Measurements from ENCODE around the gene KIF3C. TPM values are rescaled to one million over a fixed set of nuclear protein-coding genes. Genes with fewer than 3 reads are reported as not detected.

KIF3C gene
- total and polyA plus RNA-seq, 2 donors from 2014 or later, result 1.9 to 4.8 TPM

- no peak overlapping the region for H3K27ac ChIP-seq (ENCODE audit: low read depth in 2 of 2, low read length in 2 of 2)
- intact Hi-C loops (cut with DNase I), result no loop called here
- no peaks in the 10 kb centered on the region for H3K27me3 ChIP-seq (ENCODE audit: control insufficient read depth, insufficient read depth, low read length)
- peak in 1 of 5 donors; percentile 9 for DNase-seq
- H3K4me3 ChIP-seq (ENCODE audit: low read length in 3 of 3), result no peak overlapping the region
- no peaks in the 10 kb centered on the region for H3K9me3 ChIP-seq (ENCODE audit: control insufficient read depth in 2 of 3, insufficient read depth in 1 of 3, low read length in 3 of 3)
- TF ChIP-seq CTCF (IDR thresholded peaks at IDR 0.05; ENCODE audit: borderline replicate concordance, extremely low read depth, insufficient read depth), result no peak
- H3K4me1 ChIP-seq (ENCODE audit: control insufficient read depth in 2 of 3, insufficient read depth in 2 of 3, low read depth in 1 of 3, low read length in 3 of 3), result no peaks in the 10 kb centered on the region
- H3K36me3 ChIP-seq (ENCODE audit: control insufficient read depth in 2 of 3, insufficient read depth in 3 of 3, low read length in 3 of 3), result no peaks in the 10 kb centered on the region
- FAIRE-seq, result no peak
- H3K9ac ChIP-seq (ENCODE audit: low read length in 3 of 3), result no peak overlapping the region
Observed at GRCh38 chr2:25966531-25967270, 15.6 kb downstream of the KIF3C start.

GRCh38 chr2:25964891-25965290, 17.4 kb downstream of the KIF3C start:
- no peak overlapping the region for H3K27ac ChIP-seq (ENCODE audit: low read depth in 2 of 2, low read length in 2 of 2)
- FAIRE-seq (no peak), DNase-seq (peak in 1 of 5 donors; percentile 59)
- H3K36me3 ChIP-seq (ENCODE audit: control insufficient read depth in 2 of 3, insufficient read depth in 3 of 3, low read length in 3 of 3), result no peaks in the 10 kb centered on the region
- H3K9me3 ChIP-seq (ENCODE audit: control insufficient read depth in 2 of 3, insufficient read depth in 1 of 3, low read length in 3 of 3), result no peaks in the 10 kb centered on the region
- intact Hi-C loops (cut with DNase I), result no loop called here
- no peak overlapping the region for H3K4me3 ChIP-seq (ENCODE audit: low read length in 3 of 3)
- H3K27me3 ChIP-seq (ENCODE audit: control insufficient read depth, insufficient read depth, low read length), result no peaks in the 10 kb centered on the region
- no peak overlapping the region for H3K9ac ChIP-seq (ENCODE audit: low read length in 3 of 3)
- no peaks in the 10 kb centered on the region for H3K4me1 ChIP-seq (ENCODE audit: control insufficient read depth in 2 of 3, insufficient read depth in 2 of 3, low read depth in 1 of 3, low read length in 3 of 3)
- TF ChIP-seq CTCF (IDR thresholded peaks at IDR 0.05; ENCODE audit: borderline replicate concordance, extremely low read depth, insufficient read depth), result no peak

GRCh38 chr2:25960920-25961319, 21.4 kb downstream of the KIF3C start:
- H3K9me3 ChIP-seq (ENCODE audit: control insufficient read depth in 2 of 3, insufficient read depth in 1 of 3, low read length in 3 of 3), result no peaks in the 10 kb centered on the region
- H3K4me1 ChIP-seq (ENCODE audit: control insufficient read depth in 2 of 3, insufficient read depth in 2 of 3, low read depth in 1 of 3, low read length in 3 of 3), result no peaks in the 10 kb centered on the region
- H3K4me3 ChIP-seq (ENCODE audit: low read length in 3 of 3), result no peak overlapping the region
- no peak overlapping the region for H3K27ac ChIP-seq (ENCODE audit: low read depth in 2 of 2, low read length in 2 of 2)
- H3K27me3 ChIP-seq (ENCODE audit: control insufficient read depth, insufficient read depth, low read length), result no peaks in the 10 kb centered on the region
- intact Hi-C loops (cut with DNase I), result no loop called here
- no peak for TF ChIP-seq CTCF (IDR thresholded peaks at IDR 0.05; ENCODE audit: borderline replicate concordance, extremely low read depth, insufficient read depth)
- H3K36me3 ChIP-seq (ENCODE audit: control insufficient read depth in 2 of 3, insufficient read depth in 3 of 3, low read length in 3 of 3), result no peaks in the 10 kb centered on the region
- no peak for FAIRE-seq
- no peak overlapping the region for H3K9ac ChIP-seq (ENCODE audit: low read length in 3 of 3)
- DNase-seq, result peak in 2 of 5 donors; percentile 10 to 62

Data from kidney (tissue), 14 donors.